NAMALWA (cell line): ENCODE data around the gene FANK1.
A peak's percentile ranks its signal among the peaks of the same experiment; 100 is the strongest.
"Not testable (repeated sequence)": the region's sequence is repeated elsewhere in the genome, so short reads cannot be mapped to it uniquely, and the experiment has no call there.

Experiments
- DNase-seq: peaks from one replicate; pipeline ENCODE4 v3.0.0-alpha.2; 2015; ENCODE audit warnings: low spot score

The FANK1 gene

GRCh38 chr10:126021833-126022500 lies 125.6 kb downstream of the FANK1 start:
- no peak for DNase-seq

- no peak for DNase-seq
Measured at GRCh38 chr10:126022841-126023240, 126.5 kb downstream of the FANK1 start.

GRCh38 chr10:126027692-126028091 lies 131.3 kb downstream of the FANK1 start:
- DNase-seq: no peak

- DNase-seq: no peak
Measured at GRCh38 chr10:126029999-126030398, 133.6 kb downstream of the FANK1 start.

GRCh38 chr10:126034586-126034985 lies 138.2 kb downstream of the FANK1 start:
- no peak for DNase-seq

- no peak for DNase-seq
Measured at GRCh38 chr10:126036515-126036914, 140.2 kb downstream of the FANK1 start.

- no peak for DNase-seq
Measured at GRCh38 chr10:126037946-126038345, 141.6 kb downstream of the FANK1 start.

- DNase-seq: no peak
Measured at GRCh38 chr10:126041117-126041516, 144.8 kb downstream of the FANK1 start.

- DNase-seq: peak; percentile 86
Measured at GRCh38 chr10:126041804-126042231, 145.5 kb downstream of the FANK1 start.

GRCh38 chr10:126042354-126042753 lies 146.0 kb downstream of the FANK1 start:
- DNase-seq: peak; percentile 1

- DNase-seq: no peak
Measured at GRCh38 chr10:126042906-126043305, 146.5 kb downstream of the FANK1 start.

- no peak for DNase-seq
Measured at GRCh38 chr10:126043389-126043788, 147.0 kb downstream of the FANK1 start.

- no peak for DNase-seq
Measured at GRCh38 chr10:126045861-126046260, 149.5 kb downstream of the FANK1 start.

GRCh38 chr10:126046831-126047230 lies 150.5 kb downstream of the FANK1 start:
- no peak for DNase-seq

GRCh38 chr10:126047749-126048148 lies 151.4 kb downstream of the FANK1 start:
- DNase-seq: not testable (repeated sequence)

- DNase-seq: no peak
Measured at GRCh38 chr10:126049759-126050700, 153.7 kb downstream of the FANK1 start.

- no peak for DNase-seq
Measured at GRCh38 chr10:126052171-126052570, 155.8 kb downstream of the FANK1 start.

- DNase-seq: no peak
Measured at GRCh38 chr10:126054191-126054590, 157.8 kb downstream of the FANK1 start.

- DNase-seq: no peak
Measured at GRCh38 chr10:126057494-126057893, 161.1 kb downstream of the FANK1 start.

- DNase-seq: no peak
Measured at GRCh38 chr10:126058104-126058503, 161.7 kb downstream of the FANK1 start.

GRCh38 chr10:126058507-126058906 lies 162.1 kb downstream of the FANK1 start:
- DNase-seq: no peak
